ENCODE measurements around the gene MYO1D. TPM values are rescaled to one million over a fixed set of nuclear protein-coding genes. Genes with fewer than 3 reads are reported as not detected.

MYO1D gene
- polyA plus RNA-seq, 4 donors = 62.9 to 80.1 (median 73.6) TPM

DNA sequence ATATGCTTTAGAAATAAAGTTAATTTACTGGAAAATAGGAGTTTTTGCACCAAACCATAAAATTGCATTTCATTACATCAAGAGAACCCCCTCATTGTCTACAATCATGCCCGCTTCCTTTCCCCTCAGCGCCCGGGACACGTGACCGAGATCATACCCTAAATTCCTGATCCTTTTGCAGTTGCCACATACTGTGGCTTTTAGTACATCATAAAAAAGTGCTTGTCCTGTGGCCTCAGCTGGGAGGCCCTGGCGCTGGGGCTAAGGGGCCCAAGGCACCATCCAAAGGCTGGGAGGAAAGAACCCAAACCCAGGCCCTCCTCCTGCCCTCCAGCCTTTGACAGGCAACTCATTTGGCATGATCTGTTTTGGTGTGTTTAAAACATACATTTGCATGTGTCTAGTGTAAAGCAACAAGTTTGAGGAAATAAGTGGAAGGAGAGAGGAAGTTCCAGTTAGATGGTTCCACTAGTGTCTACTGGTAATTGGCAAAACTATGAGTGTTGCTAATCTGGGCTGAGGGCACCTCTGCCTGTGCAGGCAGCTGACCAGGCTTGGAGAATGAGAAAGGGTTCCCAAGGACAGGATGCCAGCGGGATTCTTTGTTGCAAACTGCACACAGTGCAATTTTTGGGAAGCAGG, 384.2 kb downstream of the MYO1D start:
- H3K27me3 ChIP-seq (ENCODE audit: control insufficient read depth in 3 of 3, insufficient read depth in 3 of 3, low read length in 3 of 3) = no peaks in the 10 kb centered on the region
- H3K4me3 ChIP-seq (ENCODE audit: low read depth in 1 of 3, low read length in 3 of 3) = no peak overlapping the region
- H3K27ac ChIP-seq (ENCODE audit: low read depth in 1 of 3, low read length in 2 of 3) = no peak overlapping the region
- DNase-seq (no peak), FAIRE-seq (no peak)
- no peaks in the 10 kb centered on the region for H3K9me3 ChIP-seq (ENCODE audit: control insufficient read depth in 2 of 2, insufficient read depth in 1 of 2, low read depth in 1 of 2, low read length in 1 of 2)
- peaks cover 0 to 74% (median 0%) of the 10 kb centered on the region in 3 donors for H3K36me3 ChIP-seq (ENCODE audit: control insufficient read depth in 3 of 3, insufficient read depth in 2 of 3, low read depth in 1 of 3, low read length in 3 of 3)
- WGBS, 3 donors = 89 to 93% (median 92%) methylated on average over 7 of the region's 7 CpGs
- no peaks in the 10 kb centered on the region for H3K4me1 ChIP-seq (ENCODE audit: control insufficient read depth in 3 of 3, insufficient read depth in 2 of 3, low read depth in 1 of 3, low read length in 2 of 3)

- H3K4me3 ChIP-seq (ENCODE audit: low read depth in 1 of 3, low read length in 3 of 3) = no peak overlapping the region
- H3K27me3 ChIP-seq (ENCODE audit: control insufficient read depth in 3 of 3, insufficient read depth in 3 of 3, low read length in 3 of 3) = no peaks in the 10 kb centered on the region
- H3K36me3 ChIP-seq (ENCODE audit: control insufficient read depth in 3 of 3, insufficient read depth in 2 of 3, low read depth in 1 of 3, low read length in 3 of 3) = peaks cover 0 to 70% (median 0%) of the 10 kb centered on the region in 3 donors
- no peaks in the 10 kb centered on the region for H3K4me1 ChIP-seq (ENCODE audit: control insufficient read depth in 3 of 3, insufficient read depth in 2 of 3, low read depth in 1 of 3, low read length in 2 of 3)
- H3K27ac ChIP-seq (ENCODE audit: low read depth in 1 of 3, low read length in 2 of 3) = peak overlapping the region in 1 of 3 donors; percentile 36
- no peak for FAIRE-seq
- DNase-seq = no peak
- no peaks in the 10 kb centered on the region for H3K9me3 ChIP-seq (ENCODE audit: control insufficient read depth in 2 of 2, insufficient read depth in 1 of 2, low read depth in 1 of 2, low read length in 1 of 2)
- 76 to 87% (median 81%) methylated on average over 4 of the region's 4 CpGs for WGBS, 3 donors
Observed at GRCh38 chr17:32492264-32492589, 384.7 kb downstream of the MYO1D start.

DNA sequence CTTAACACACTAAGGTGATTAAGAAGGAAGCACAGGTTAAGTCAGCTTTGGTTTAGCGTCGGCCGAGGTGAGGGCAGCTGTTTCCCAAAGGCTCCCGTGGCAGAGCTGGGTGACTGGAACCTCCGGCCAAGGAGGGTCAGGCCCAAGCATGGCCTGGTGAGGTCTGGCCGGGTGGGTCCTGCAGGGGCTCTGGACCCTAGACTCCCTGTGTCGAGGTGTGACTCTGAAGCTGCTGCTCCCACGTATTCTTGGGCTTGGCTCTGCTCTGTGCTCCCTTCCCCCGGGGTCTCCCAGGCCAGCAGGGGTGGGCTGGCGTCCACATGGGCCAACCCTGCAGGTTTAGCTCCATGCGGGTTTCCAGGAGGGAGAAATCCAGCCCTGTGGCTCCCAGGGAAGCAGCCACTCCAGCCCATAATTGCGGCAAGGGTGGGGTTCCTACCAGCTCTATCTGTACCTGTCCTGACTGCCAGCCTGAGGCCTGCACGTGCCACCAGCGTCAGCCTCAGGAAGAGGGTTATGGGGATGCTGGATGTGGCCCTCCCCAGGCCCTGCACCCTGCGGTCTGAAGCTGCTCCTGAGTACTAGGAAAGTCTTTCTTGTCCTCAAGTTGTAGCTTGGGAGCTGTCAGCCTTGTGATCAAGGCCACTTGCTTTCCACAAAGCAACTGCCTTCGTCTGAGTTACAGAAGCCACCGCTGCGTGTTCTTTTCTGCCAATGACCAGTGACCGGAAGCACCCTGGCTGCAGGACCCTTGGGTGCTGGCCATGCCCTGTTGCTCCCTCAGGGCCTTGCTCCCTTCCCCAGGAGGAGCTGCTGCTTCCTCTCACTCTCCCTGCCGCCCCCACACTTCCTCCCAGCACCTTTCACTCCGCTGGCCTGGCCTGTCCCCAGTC, 385.3 kb downstream of the MYO1D start:
- Histone ChIP-seq H3K36me3 (ENCODE audit: control insufficient read depth in 3 of 3, insufficient read depth in 2 of 3, low read depth in 1 of 3, low read length in 3 of 3) (peaks cover 0 to 65% (median 0%) of the 10 kb centered on the region in 3 donors), H3K4me1 (ENCODE audit: control insufficient read depth in 3 of 3, insufficient read depth in 2 of 3, low read depth in 1 of 3, low read length in 2 of 3) (no peaks in the 10 kb centered on the region), H3K9me3 (ENCODE audit: control insufficient read depth in 2 of 2, insufficient read depth in 1 of 2, low read depth in 1 of 2, low read length in 1 of 2) (no peaks in the 10 kb centered on the region), H3K4me3 (ENCODE audit: low read depth in 1 of 3, low read length in 3 of 3) (no peak overlapping the region), H3K27me3 (ENCODE audit: control insufficient read depth in 3 of 3, insufficient read depth in 3 of 3, low read length in 3 of 3) (no peaks in the 10 kb centered on the region), H3K27ac (ENCODE audit: low read depth in 1 of 3, low read length in 2 of 3) (peak overlapping the region in 1 of 3 donors; percentile 36)
- FAIRE-seq (no peak), DNase-seq (no peak)
- 76 to 77% (median 77%) methylated on average over 21 of the region's 21 CpGs for WGBS, 3 donors

GRCh38 chr17:32490101-32490482, 386.8 kb downstream of the MYO1D start:
- no peak for FAIRE-seq
- Histone ChIP-seq H3K27me3 (ENCODE audit: control insufficient read depth in 3 of 3, insufficient read depth in 3 of 3, low read length in 3 of 3) (no peaks in the 10 kb centered on the region), H3K4me3 (ENCODE audit: low read depth in 1 of 3, low read length in 3 of 3) (no peak overlapping the region), H3K27ac (ENCODE audit: low read depth in 1 of 3, low read length in 2 of 3) (no peak overlapping the region), H3K4me1 (ENCODE audit: control insufficient read depth in 3 of 3, insufficient read depth in 2 of 3, low read depth in 1 of 3, low read length in 2 of 3) (peaks cover 0 to 4% (median 2%) of the 10 kb centered on the region in 3 donors), H3K36me3 (ENCODE audit: control insufficient read depth in 3 of 3, insufficient read depth in 2 of 3, low read depth in 1 of 3, low read length in 3 of 3) (peaks cover 0 to 59% (median 0%) of the 10 kb centered on the region in 3 donors), H3K9me3 (ENCODE audit: control insufficient read depth in 2 of 2, insufficient read depth in 1 of 2, low read depth in 1 of 2, low read length in 1 of 2) (no peaks in the 10 kb centered on the region)
- 84 to 86% (median 86%) methylated on average over 15 to 16 of the region's 16 CpGs for WGBS, 3 donors
- no peak for DNase-seq

- Histone ChIP-seq H3K36me3 (ENCODE audit: control insufficient read depth in 3 of 3, insufficient read depth in 2 of 3, low read depth in 1 of 3, low read length in 3 of 3) (peaks cover 0 to 53% (median 0%) of the 10 kb centered on the region in 3 donors), H3K4me1 (ENCODE audit: control insufficient read depth in 3 of 3, insufficient read depth in 2 of 3, low read depth in 1 of 3, low read length in 2 of 3) (peaks cover 0 to 4% (median 2%) of the 10 kb centered on the region in 3 donors), H3K27ac (ENCODE audit: low read depth in 1 of 3, low read length in 2 of 3) (no peak overlapping the region), H3K9me3 (ENCODE audit: control insufficient read depth in 2 of 2, insufficient read depth in 1 of 2, low read depth in 1 of 2, low read length in 1 of 2) (no peaks in the 10 kb centered on the region), H3K4me3 (ENCODE audit: low read depth in 1 of 3, low read length in 3 of 3) (no peak overlapping the region), H3K27me3 (ENCODE audit: control insufficient read depth in 3 of 3, insufficient read depth in 3 of 3, low read length in 3 of 3) (no peaks in the 10 kb centered on the region)
- WGBS, 3 donors = 71 to 80% (median 77%) methylated on average over 10 of the region's 10 CpGs
- FAIRE-seq (no peak), DNase-seq (no peak)
Observed at GRCh38 chr17:32489320-32490100, 387.4 kb downstream of the MYO1D start.

- WGBS, 3 donors = 90 to 93% (median 91%) methylated on average over 13 of the region's 13 CpGs
- Histone ChIP-seq H3K4me1 (ENCODE audit: control insufficient read depth in 3 of 3, insufficient read depth in 2 of 3, low read depth in 1 of 3, low read length in 2 of 3) (peaks cover 0 to 4% (median 2%) of the 10 kb centered on the region in 3 donors), H3K27ac (ENCODE audit: low read depth in 1 of 3, low read length in 2 of 3) (no peak overlapping the region), H3K36me3 (ENCODE audit: control insufficient read depth in 3 of 3, insufficient read depth in 2 of 3, low read depth in 1 of 3, low read length in 3 of 3) (peaks cover 0 to 45% (median 0%) of the 10 kb centered on the region in 3 donors), H3K4me3 (ENCODE audit: low read depth in 1 of 3, low read length in 3 of 3) (no peak overlapping the region), H3K27me3 (ENCODE audit: control insufficient read depth in 3 of 3, insufficient read depth in 3 of 3, low read length in 3 of 3) (no peaks in the 10 kb centered on the region), H3K9me3 (ENCODE audit: control insufficient read depth in 2 of 2, insufficient read depth in 1 of 2, low read depth in 1 of 2, low read length in 1 of 2) (no peaks in the 10 kb centered on the region)
- FAIRE-seq = no peak
- no peak for DNase-seq
Observed at GRCh38 chr17:32488604-32489180, 388.2 kb downstream of the MYO1D start.

- no peaks in the 10 kb centered on the region for H3K9me3 ChIP-seq (ENCODE audit: control insufficient read depth in 2 of 2, insufficient read depth in 1 of 2, low read depth in 1 of 2, low read length in 1 of 2)
- 90 to 96% (median 96%) methylated on average over 15 to 16 of the region's 16 CpGs for WGBS, 3 donors
- H3K27me3 ChIP-seq (ENCODE audit: control insufficient read depth in 3 of 3, insufficient read depth in 3 of 3, low read length in 3 of 3) = no peaks in the 10 kb centered on the region
- peaks cover 0 to 4% (median 2%) of the 10 kb centered on the region in 3 donors for H3K4me1 ChIP-seq (ENCODE audit: control insufficient read depth in 3 of 3, insufficient read depth in 2 of 3, low read depth in 1 of 3, low read length in 2 of 3)
- FAIRE-seq (no peak), DNase-seq (no peak)
- H3K4me3 ChIP-seq (ENCODE audit: low read depth in 1 of 3, low read length in 3 of 3) = peak overlapping the region in 1 of 3 donors; percentile 32
- H3K27ac ChIP-seq (ENCODE audit: low read depth in 1 of 3, low read length in 2 of 3) = no peak overlapping the region
- peaks cover 0 to 45% (median 0%) of the 10 kb centered on the region in 3 donors for H3K36me3 ChIP-seq (ENCODE audit: control insufficient read depth in 3 of 3, insufficient read depth in 2 of 3, low read depth in 1 of 3, low read length in 3 of 3)
Observed at GRCh38 chr17:32488177-32488542, 388.8 kb downstream of the MYO1D start.

Data from small intestine (tissue), 7 donors.